GM13977 (cell line): ENCODE results near the gene CBR4.
"Not testable (repeated sequence)": the region's sequence is repeated elsewhere in the genome, so short reads cannot be mapped to it uniquely, and the experiment has no call there.

Source experiments
- DNase-seq: peaks from one replicate; pipeline ENCODE4 v3.0.0; 2012; ENCODE audit warnings: low spot score
- CTCF ChIP-seq: IDR thresholded peaks from 2 replicates; pipeline ENCODE4 v1.5.1; 2012; ENCODE audit warnings: mild to moderate bottlenecking, control low read depth; ENCODE audit not compliant: insufficient read depth; ENCODE audit errors: extremely low read depth, missing control alignments
- in situ Hi-C: fragments of 300-500 bp; cut with MboI; formaldehyde crosslinking; loops from one replicate; pipeline ENCODE4 v1.12.0; 2022; ENCODE audit warnings: low sequenced_read_pairs, low pct_unique_long_range_greater_than_20kb, mixed read lengths, inconsistent platforms; ENCODE audit not compliant: unreplicated experiment

The CBR4 gene

GRCh38 chr4:168998596-168998995, 11.5 kb downstream of the CBR4 start:
- no peak for TF ChIP-seq CTCF
- DNase-seq, result no peak
- in situ Hi-C loops, result no loop called here

- in situ Hi-C loops, result no loop called here
- peak; percentile 15 for TF ChIP-seq CTCF
- DNase-seq, result no peak
Measured at GRCh38 chr4:168995537-168996295, 14.3 kb downstream of the CBR4 start.

DNA sequence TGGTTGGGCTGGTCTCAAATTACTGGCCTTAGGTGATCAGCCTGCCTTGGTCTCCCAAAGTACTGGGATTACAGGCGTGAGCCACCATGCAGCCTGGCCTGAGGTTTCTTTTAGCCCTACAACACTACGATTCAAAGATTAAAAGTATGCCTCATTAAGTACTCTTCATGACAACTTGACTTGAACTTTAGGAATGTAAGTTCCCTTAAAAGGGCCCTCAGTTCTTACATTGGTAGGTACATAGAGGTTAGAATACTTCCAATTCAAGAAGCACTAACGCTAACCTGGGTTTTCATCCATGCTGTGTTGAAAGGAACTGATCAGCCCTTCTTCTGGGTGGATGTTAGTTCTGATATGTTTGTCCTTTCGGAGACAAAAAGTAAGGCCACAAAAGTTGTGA, 15.1 kb downstream of the CBR4 start:
- no peak for TF ChIP-seq CTCF
- DNase-seq, result no peak
- in situ Hi-C loops, result no loop called here

DNA sequence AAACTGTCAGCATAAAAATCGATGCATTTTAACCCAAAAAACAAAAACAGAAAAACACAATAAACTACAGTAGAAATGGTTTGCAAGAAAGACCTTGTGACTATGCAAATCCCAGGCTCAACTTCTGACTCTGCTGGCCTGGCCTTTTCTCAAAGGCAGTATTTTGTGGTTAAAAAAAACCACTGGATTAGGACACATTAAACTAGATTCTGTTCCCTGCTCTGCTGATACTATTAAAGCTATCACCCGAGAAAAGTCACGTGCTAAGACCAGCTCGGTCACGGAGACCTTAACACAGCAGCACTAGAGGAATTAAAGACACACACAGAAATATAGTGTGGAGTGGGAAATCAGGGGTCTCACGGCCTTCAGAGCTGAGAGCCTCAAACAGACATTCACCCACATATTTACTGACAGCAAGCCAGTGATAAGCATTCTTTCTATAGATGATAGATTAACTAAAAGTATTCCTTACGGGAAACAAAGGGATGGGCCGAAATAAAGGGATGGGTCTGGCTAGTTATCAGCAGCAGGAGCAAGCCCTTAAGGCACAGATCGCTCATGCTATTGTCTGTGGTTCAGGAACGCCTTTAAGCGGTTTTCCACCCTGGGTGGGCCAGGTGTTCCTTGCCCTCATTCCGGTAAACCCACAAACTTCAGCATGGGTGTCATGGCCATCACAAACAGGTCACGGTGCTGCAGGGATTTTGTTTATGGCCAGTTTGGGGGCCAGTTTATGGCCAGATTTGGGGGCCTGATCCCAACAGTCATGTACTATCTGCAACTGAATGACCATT, 16.1 kb downstream of the CBR4 start:
- in situ Hi-C loops, result no loop called here
- no peak for TF ChIP-seq CTCF
- DNase-seq, result no peak

GRCh38 chr4:168992952-168993482, 17.0 kb downstream of the CBR4 start:
- DNase-seq, in situ Hi-C loops: not testable (repeated sequence)

DNA sequence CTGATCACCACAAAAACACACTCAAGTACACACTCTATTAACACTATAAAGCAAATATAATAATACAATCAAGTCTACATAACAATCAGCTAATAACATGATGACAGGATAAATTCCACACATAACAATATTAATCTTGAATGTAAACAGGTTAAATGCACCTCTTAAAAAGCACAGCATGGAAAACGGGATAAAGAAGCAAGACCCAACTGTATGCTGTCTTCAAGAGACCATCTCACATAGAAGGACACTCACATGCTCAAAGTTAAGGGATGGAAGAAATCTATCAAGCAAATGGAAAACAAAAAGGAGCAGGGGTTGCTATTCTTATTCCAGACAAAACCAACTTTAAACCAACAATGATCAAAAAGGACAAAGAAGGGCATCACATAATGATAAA, 28.1 kb downstream of the CBR4 start:
- DNase-seq, result no peak
- TF ChIP-seq CTCF, result no peak
- in situ Hi-C loops, result no loop called here

DNA sequence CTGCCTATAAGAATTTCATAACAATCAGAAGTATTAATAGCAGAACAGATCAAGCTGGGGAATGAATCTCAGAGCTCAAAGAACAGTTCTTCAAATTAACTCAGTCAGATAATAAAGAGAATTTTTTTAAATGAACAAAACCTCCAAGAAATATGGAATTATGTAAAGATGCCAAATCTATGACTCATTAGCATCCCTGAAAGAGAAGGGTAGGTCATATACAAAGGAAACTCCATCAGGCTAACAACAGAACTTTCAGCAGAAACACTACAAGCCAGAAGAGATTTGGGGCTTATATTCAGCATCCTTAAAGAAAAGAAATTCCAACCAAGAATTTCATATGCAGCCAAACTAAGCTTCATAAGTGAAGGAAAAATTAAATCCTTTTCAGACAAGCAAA, 28.6 kb downstream of the CBR4 start:
- no peak for DNase-seq
- TF ChIP-seq CTCF, result no peak
- in situ Hi-C loops, result no loop called here
